NOMO-1 (cell line): Measurements from ENCODE around the gene ERICH6.
A peak's percentile ranks its signal among the peaks of the same experiment; 100 is the strongest.

Experiments
- DNase-seq, 2 experiments: peaks; one replicate each; lab custom pipeline; 2025; ENCODE audit not compliant: unreplicated experiment in 2 of 2; lab: John Stamatoyannopoulos, UW

The ERICH6 gene

DNA sequence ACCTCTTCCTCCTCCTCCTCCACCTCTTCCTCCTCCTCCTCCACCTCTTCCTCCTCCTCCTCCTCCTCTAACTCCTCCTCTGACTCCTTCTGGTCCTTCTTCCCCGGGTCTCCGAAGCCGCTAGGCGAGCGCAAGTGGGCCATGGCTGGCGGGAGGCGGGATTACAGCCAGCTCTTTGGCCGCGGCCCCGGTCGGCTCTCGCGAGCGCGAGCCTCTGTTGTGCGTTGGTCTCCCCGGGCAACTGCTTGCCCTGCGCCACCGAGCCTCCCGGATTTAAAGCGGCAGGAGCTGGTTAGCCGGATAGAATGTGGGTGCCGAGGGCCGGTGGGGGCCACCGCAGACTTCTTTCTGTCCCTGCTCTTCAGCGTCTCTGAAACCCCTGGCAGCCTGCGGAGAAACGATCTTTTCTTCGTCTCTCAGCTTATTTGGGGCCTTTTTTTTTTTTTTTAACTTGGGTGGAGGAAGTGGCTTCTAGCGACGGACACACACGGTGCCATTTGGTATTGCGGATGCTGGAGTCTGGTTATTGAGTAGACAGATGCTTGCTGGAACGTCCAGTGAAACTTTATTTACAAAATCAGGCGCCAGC, at the start of gene ERICH6:
TSS of gene ERICH6 (minus strand) at position 165 of the 589 bp plus-strand sequence. CDS start at position 143, 22 bp downstream.
- peak; percentile 96 for DNase-seq

- DNase-seq, result no peak
Observed at GRCh38 chr3:150751781-150752263, 48.1 kb upstream of the ERICH6 start.

DNA sequence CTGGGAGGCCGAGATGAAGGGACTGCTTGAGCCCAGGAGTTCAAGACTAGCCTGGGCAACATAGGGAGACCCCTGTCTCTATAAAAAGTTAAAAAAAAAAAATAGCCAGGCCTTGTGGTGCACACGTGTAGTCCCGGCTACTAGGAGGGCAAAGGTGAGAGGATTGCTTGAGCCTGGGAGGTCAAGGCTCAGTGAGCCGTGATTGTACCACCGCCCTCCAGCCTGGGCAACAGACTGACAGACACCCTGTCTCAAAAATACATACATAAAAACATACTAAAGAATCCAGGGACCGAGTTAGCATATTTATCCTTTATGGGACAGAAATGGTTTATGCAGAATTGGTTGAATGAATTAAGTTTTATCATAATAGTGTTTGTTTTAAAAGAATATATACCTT, 45.5 kb upstream of the ERICH6 start:
- no peak for DNase-seq

DNA sequence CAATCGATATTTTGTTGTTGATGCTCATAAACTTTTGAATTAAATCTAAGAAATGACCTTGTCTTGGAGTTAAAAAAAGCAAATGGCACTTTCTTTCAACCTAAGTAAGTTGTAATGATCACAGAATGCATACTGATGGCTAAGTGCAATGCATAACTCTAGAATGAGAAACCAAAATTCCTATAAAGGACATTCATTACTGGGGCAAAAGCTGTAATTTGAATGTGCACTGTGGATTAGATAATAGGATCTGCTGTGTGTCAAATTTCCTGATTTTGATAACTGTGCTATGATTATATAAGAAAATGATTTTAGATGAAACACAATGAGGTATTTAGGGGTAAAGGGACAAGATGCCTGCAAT, 44.9 kb upstream of the ERICH6 start:
- no peak for DNase-seq

- peak in 1 of 2 experiments; percentile 28 for DNase-seq
Observed at GRCh38 chr3:150747886-150748683, 44.4 kb upstream of the ERICH6 start.

- no peak for DNase-seq
Observed at GRCh38 chr3:150746791-150747590, 43.3 kb upstream of the ERICH6 start.

DNA sequence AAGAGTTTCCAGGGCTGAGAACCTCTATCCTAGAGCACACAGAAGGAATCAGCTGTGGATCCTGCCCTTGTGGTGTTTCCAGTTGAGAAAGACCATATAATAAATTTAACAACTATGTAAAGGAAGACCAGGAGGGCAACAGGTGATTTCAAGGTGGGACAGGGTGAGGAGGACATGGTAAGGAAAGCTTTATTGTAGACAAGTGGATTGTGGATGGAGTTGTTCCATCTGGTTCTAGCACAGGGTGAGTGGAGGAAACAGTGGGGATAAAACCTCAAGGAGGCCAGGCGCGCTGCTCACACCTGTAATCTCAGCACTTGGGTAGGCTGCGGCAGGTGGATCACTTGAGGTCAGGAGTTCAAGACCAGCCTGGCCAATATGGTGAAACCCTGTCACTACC, 42.1 kb upstream of the ERICH6 start:
- DNase-seq, result no peak

- no peak for DNase-seq
Observed at GRCh38 chr3:150744919-150745211, 41.1 kb upstream of the ERICH6 start.

DNA sequence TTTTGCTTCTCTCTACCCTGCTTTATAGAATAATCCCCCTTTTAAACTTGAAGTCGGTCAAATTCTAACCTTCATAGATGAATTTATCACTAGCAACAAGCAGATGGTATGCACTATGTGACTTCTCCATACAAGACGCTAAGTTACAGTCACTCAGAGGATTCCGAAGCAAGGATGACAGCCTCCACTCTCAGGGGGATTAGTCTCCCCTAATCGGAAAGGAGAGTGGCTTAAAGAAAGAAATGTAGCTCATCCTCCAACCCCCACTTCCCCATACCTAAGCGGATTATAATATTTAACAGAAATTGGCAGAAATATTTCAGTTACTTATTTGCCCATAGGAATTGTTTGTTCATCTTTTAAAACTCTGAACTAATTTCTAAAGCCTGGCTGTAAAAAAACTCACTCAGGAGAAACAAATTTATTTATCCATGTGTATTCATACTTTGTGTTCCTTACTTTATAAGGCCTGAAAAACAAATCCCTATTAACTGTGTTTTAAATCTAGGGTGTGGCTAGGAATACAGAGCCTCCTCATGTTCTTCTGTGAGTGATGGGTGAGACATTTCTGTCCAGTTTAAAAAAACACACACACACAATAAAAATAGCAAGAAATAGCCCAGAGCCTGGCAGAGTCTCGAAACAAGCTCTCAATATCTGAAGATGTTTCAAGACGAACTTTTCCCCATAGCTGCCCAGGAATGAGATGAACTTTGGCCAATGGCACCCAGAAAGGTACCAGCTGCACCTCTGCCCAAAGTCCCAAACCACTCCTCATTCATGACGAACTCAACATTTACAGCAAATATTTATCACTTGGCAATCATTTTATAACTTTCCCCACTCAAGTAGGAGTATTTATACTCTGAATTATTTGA, 40.6 kb upstream of the ERICH6 start:
- no peak for DNase-seq

- no peak for DNase-seq
Observed at GRCh38 chr3:150743508-150743907, 39.8 kb upstream of the ERICH6 start.

GRCh38 chr3:150742679-150743078, 39.0 kb upstream of the ERICH6 start:
- no peak for DNase-seq

GRCh38 chr3:150742141-150742523, 38.4 kb upstream of the ERICH6 start:
- no peak for DNase-seq

DNA sequence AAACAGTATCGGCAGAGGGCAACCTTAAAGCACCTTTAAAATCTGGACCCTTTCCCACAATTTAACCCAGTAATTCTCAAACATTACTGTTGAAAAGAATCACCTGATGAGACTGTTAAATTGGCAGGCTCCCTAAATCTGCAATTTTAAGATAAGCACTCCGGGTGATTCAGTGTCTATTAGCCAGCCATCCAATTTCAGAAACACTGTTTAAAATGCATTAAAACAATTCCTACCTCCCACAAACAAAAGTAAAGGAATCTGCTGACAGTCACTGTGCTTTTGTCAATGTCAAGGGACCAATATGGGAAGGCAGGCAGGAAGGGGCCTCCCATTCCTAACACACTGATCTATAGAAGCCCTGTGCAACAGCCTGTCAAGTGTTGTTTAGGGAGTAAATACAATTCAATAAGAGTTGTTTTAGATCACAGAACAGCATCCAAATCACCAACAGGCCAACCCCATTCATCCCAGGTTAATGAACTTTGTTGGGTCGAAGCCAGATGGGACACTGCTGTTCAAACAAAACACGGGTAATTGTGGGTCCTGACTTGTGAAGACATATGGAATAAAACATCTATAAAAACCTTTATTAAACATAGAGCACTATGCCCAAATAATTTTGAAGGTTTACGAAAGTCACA, 37.9 kb upstream of the ERICH6 start:
- DNase-seq, result no peak

GRCh38 chr3:150740733-150741496, 37.2 kb upstream of the ERICH6 start:
- no peak for DNase-seq

DNA sequence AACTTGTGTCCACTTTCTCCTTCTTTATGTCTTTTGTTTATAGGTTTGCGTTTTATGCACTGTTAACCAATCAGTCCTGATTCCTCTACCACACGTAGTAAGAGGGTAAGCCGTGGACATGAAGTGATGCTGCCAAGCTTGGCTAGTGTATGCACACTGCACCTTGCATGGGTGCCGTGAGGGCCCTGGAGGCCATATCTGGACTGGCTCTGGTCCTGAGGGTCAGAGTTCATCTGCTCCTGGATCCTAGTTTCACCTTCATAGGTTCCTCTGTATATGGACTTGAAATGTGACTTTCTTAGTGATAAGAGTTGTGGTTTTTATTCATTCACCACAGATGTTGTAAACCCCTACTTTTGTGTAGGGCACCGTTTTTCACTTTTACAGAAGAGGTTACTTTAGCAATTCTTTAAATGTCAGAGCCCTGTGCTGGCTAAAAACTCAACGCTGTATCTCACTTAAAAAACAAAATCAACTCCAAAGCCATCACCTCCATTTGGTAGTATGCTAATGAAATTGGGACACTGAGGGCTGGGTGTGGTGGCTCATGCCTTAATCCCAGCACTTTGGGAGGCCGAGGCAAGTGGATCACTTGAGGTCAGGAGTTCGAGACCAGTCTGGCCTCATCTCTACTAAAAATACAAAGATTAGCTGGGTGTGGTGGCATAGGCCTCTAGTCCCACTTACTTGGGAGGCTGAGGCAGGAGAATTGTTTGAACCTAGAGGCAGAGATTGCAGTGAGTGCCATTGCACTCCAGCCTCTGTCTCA, 36.3 kb upstream of the ERICH6 start:
- no peak for DNase-seq

DNA sequence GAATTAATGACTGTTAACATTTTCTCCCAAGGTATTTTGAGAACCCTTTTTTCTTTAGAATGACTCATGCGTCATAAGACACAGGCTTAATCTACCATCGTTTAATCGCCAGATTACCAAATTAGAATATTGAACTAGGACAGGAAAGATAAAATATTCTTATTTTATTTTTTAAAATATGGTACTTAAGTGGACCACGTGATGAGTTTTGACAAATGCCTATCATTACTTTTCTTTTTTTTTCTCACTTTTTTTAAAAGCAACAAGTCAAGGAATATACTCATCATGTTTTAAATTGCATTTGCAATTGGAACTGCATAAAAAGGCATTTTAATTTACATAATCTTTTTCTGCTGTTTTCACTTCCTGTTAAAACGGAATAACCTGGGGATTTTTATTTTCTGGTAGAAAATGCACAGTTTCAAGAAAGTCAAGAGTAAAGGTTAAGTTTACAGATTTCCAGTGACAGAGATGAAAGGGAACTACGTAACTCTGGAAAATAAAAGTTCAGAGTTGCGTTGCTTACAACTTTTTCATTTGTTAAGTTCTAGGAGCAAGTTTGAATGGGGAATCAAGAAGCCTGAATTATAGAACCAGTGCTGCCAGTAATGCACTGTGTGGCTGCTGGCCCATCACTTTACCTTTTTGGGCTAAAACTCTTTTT, 35.6 kb upstream of the ERICH6 start:
- DNase-seq, result peak in 1 of 2 experiments; percentile 13

DNA sequence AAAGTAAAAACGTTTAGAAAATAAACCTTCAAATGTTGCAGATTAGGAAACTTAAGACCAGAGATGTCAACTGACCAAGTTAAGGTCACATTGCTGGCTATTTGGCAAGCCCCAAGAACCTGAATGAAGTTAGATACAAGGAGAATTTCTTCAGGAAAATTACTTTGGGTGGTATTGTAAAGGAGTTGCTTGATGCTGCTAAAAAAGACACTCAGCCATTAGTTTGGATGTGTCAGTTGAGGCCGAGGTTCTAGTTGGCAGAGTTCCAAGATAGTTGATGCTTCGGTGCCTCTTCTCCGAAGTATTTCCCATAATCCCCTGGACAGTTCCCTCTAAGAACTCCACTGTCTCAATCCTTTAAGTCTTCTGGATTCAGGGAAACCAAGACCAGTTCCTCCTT, 35.0 kb upstream of the ERICH6 start:
- no peak for DNase-seq
